Tibial nerve (tissue), 4 donors: Measurements from ENCODE around the gene KCNK17. TPM values are rescaled to one million over a fixed set of nuclear protein-coding genes. Genes with fewer than 3 reads are reported as not detected.

ENCODE experiments used
- DNase-seq, 2 donors: peaks; one replicate each; pipeline ENCODE4 v3.0.0-alpha.2; 2019; ENCODE audit warnings: low spot score in 2 of 2
- H3K27ac ChIP-seq, 4 donors: fragments of 200-600 bp; sonication (generic) in 3 of 4; one replicate each; pipeline ENCODE4 v1.5.1; 2017 to 2019; ENCODE audit warnings: mild to moderate bottlenecking in 1 of 4
- H3K27me3 ChIP-seq, 2 donors: fragments of 200-600 bp; sonication (generic) in 1 of 2; one replicate each; pipeline versions ENCODE4 v1.5.1 to v1.6.0; 2017 to 2019
- H3K36me3 ChIP-seq, 3 donors: fragments of 200-600 bp; sonication (generic); one replicate each; pipeline ENCODE4 v1.5.1; 2018 to 2019
- H3K4me1 ChIP-seq, 4 donors: fragments of 200-600 bp; sonication (generic) in 3 of 4; one replicate each; pipeline ENCODE4 v1.5.1; 2017 to 2019
- H3K4me3 ChIP-seq, 4 donors: fragments of 200-600 bp; sonication (generic) in 3 of 4; one replicate each; pipeline ENCODE4 v1.5.1; 2017 to 2019; ENCODE audit warnings: mild to moderate bottlenecking in 1 of 4, moderate library complexity in 1 of 4
- H3K9me3 ChIP-seq, 4 donors: fragments of 200-600 bp; sonication (generic) in 3 of 4; one replicate each; pipeline ENCODE4 v1.5.1; 2017 to 2019
- EP300 ChIP-seq, 2 donors: sonication (generic); formaldehyde crosslinking; IDR thresholded peaks; one replicate each; pipeline ENCODE4 v1.6.1; 2017; ENCODE audit warnings: antibody characterized with exemption in 2 of 2, mild to moderate bottlenecking in 1 of 2
- POLR2A ChIP-seq, 2 donors: fragments of 450-650 bp; IDR thresholded peaks; one replicate each; pipeline ENCODE4 v1.6.1; 2017; ENCODE audit warnings: antibody characterized with exemption in 2 of 2, mild to moderate bottlenecking in 2 of 2, moderate library complexity in 2 of 2
- WGBS, 2 donors: methylation state at CpG; one replicate each; pipeline ENCODE4 v1.1.5; 2018; 5-methylcytosine and 5-hydroxymethylcytosine counted together
- total RNA-seq, 4 donors: library from RNA; depleted of rRNA; stranded (reverse); fragments of >200 nt; gene quantifications; one replicate each; pipeline ENCODE4 v1.1.0, GENCODE V29; 2016
- TF ChIP-seq, protein P1 (sequence below), 5 experiments: fragments of 200-600 bp in 3 of 5; fragments of 450-650 bp in 2 of 5; sonication (generic) in 3 of 5; IDR thresholded peaks; one replicate each; pipeline ENCODE4 v1.5.1; 2016 to 2019; ENCODE audit warnings: antibody characterized with exemption in 5 of 5, mild to moderate bottlenecking in 3 of 5, moderate library complexity in 2 of 5

The KCNK17 gene
- total RNA-seq, 4 donors from 2014 or later: 1.1 to 1.7 TPM; not detected in 2

- Histone ChIP-seq H3K27ac (no peak overlapping the region), H3K36me3 (no peaks in the 10 kb centered on the region), H3K9me3 (no peaks in the 10 kb centered on the region), H3K27me3 (no peaks in the 10 kb centered on the region), H3K4me1 (peaks cover 0 to 29% (median 2%) of the 10 kb centered on the region in 4 donors), H3K4me3 (no peak overlapping the region)
- no peak for DNase-seq
- TF ChIP-seq POLR2A (IDR thresholded peaks at IDR 0.05): no peak
- TF ChIP-seq, protein P1, sequence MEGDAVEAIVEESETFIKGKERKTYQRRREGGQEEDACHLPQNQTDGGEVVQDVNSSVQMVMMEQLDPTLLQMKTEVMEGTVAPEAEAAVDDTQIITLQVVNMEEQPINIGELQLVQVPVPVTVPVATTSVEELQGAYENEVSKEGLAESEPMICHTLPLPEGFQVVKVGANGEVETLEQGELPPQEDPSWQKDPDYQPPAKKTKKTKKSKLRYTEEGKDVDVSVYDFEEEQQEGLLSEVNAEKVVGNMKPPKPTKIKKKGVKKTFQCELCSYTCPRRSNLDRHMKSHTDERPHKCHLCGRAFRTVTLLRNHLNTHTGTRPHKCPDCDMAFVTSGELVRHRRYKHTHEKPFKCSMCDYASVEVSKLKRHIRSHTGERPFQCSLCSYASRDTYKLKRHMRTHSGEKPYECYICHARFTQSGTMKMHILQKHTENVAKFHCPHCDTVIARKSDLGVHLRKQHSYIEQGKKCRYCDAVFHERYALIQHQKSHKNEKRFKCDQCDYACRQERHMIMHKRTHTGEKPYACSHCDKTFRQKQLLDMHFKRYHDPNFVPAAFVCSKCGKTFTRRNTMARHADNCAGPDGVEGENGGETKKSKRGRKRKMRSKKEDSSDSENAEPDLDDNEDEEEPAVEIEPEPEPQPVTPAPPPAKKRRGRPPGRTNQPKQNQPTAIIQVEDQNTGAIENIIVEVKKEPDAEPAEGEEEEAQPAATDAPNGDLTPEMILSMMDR (IDR thresholded peaks at IDR 0.05): no peak
- 85 to 92% methylated on average over 3 of the region's 3 CpGs for WGBS, 2 donors
Measured at GRCh38 chr6:39341352-39341751, 27.1 kb upstream of the KCNK17 start.

DNA sequence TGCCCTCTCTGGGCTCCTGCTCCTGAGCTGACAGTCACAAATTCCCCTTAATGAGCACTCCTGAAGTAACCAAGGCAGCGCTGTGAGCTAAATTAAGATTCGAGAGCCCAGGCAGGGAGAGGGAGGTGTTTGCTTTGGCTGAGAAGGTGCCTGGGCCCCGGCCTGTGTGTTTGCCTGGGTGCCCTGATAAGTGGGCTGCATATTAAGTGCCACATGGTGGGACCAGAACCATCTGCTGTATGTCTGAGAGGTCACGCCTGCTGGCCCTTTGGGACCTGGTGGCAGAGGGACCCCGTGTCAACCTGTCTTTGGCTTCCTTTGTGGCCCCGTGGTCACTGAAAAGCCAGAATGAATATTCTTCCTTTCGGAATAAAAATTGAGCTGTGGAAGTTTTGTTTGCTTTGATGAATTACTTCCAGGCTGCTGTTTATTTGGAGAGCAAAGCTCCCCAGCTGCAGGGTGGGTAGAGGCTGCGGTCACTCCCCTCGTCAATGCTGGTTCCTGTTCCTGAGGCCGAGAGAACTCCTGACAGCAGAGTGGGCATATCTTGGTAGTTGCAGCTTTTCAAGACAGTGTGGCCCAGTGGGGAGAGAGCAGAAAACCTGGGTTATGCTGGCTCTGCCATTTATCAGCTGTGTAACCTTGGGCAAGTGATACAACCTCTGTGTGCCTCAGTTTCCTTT lies 25.8 kb upstream of the KCNK17 start:
- 37% methylated on average over 10 of the region's 10 CpGs for WGBS, 2 donors
- TF ChIP-seq POLR2A (IDR thresholded peaks at IDR 0.05): no peak
- no peak for TF ChIP-seq EP300 (IDR thresholded peaks at IDR 0.05)
- TF ChIP-seq, protein P1 (IDR thresholded peaks at IDR 0.05): no peak

GRCh38 chr6:39339096-39339867 lies 25.1 kb upstream of the KCNK17 start:
- H3K27me3 ChIP-seq: no peaks in the 10 kb centered on the region
- no peak for DNase-seq
- WGBS, 2 donors: 63 to 64% methylated on average over 9 of the region's 9 CpGs
- H3K36me3 ChIP-seq: no peaks in the 10 kb centered on the region
- no peak overlapping the region for H3K27ac ChIP-seq
- peaks cover 0 to 39% (median 4%) of the 10 kb centered on the region in 4 donors for H3K4me1 ChIP-seq
- no peak overlapping the region for H3K4me3 ChIP-seq
- no peaks in the 10 kb centered on the region for H3K9me3 ChIP-seq
- TF ChIP-seq, protein P1 (IDR thresholded peaks at IDR 0.05): no peak
- TF ChIP-seq POLR2A (IDR thresholded peaks at IDR 0.05): no peak
- no peak for TF ChIP-seq EP300 (IDR thresholded peaks at IDR 0.05)

More for the DNA sequence above, 25.8 kb upstream of the KCNK17 start:
- H3K9me3 ChIP-seq: no peaks in the 10 kb centered on the region
- no peaks in the 10 kb centered on the region for H3K27me3 ChIP-seq
- no peak overlapping the region for H3K4me3 ChIP-seq
- H3K36me3 ChIP-seq: no peaks in the 10 kb centered on the region
- no peak overlapping the region for H3K27ac ChIP-seq
- DNase-seq: no peak
- H3K4me1 ChIP-seq: peaks cover 0 to 39% (median 4%) of the 10 kb centered on the region in 4 donors

DNA sequence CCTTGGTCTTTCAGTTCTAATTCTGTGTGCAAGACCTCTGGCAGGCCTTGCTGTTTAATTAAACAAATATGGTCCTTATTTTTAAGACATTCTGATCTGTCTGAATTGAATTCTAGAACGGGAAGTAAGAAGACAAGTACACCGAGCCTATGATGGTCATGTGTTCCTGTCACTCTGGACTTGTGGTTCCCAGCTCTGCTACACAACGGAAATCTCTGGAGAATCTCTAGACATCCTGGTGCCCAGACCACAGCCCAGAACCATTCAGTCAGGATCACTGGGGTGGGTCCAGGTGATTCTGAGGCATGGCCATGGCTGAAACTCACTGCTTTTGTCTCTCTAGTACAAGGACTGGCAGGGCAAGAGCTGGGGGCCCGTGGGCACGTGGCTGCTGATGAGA lies 24.2 kb upstream of the KCNK17 start:
- Histone ChIP-seq H3K4me1 (peaks cover 0 to 37% (median 4%) of the 10 kb centered on the region in 4 donors), H3K9me3 (no peaks in the 10 kb centered on the region), H3K27ac (no peak overlapping the region), H3K4me3 (no peak overlapping the region), H3K36me3 (no peaks in the 10 kb centered on the region), H3K27me3 (no peaks in the 10 kb centered on the region)
- TF ChIP-seq EP300 (IDR thresholded peaks at IDR 0.05) (peak in 1 of 2 donors; percentile 7), POLR2A (IDR thresholded peaks at IDR 0.05) (no peak)
- TF ChIP-seq, protein P1 (IDR thresholded peaks at IDR 0.05): no peak
- 68 to 71% methylated on average over 5 of the region's 5 CpGs for WGBS, 2 donors
- no peak for DNase-seq
